ENCODE results near the gene ARID1B. TPM values are rescaled to one million over a fixed set of nuclear protein-coding genes. Genes with fewer than 3 reads are reported as not detected.

The ARID1B gene
- total RNA-seq, 1 experiment from 2014 or later, result 35.6 TPM

- BruUV-seq (replicated peaks), result no TSS peak
- Histone ChIP-seq H3K4me1 (ENCODE audit: control insufficient read depth in 1 of 2, insufficient read depth in 2 of 2, low read length in 2 of 2) (no peaks in the 10 kb centered on the region), H3K27me3 (ENCODE audit: insufficient read depth, low read length) (0 out of 2 replicates have a peak, but pooled peaks cover 3% of the 10 kb centered on the region), H3K9ac (ENCODE audit: low read length) (no peak overlapping the region), H3K4me3 (replicated peaks in 1 of 2; ENCODE audit: low read depth in 1 of 2, low read length in 2 of 2) (no peak overlapping the region), H2AFZ (ENCODE audit: low read depth, low read length, poor library complexity, severe bottlenecking) (no peak overlapping the region), H3K4me2 (ENCODE audit: low read length) (no peak overlapping the region), H3K9me2 (ENCODE audit: insufficient read depth) (no peaks in the 10 kb centered on the region), H3K36me3 (ENCODE audit: control insufficient read depth in 1 of 2, insufficient read depth in 2 of 2, low read length in 2 of 2) (no peaks in the 10 kb centered on the region), H3K9me3 (ENCODE audit: control insufficient read depth in 1 of 2, insufficient read depth in 1 of 2, low read depth in 1 of 2, low read length in 2 of 2) (no peaks in the 10 kb centered on the region), H3K79me2 (ENCODE audit: insufficient read depth, low read length) (no peaks in the 10 kb centered on the region), H3K27ac (ENCODE audit: low read depth, low read length) (no peak overlapping the region), H4K20me1 (ENCODE audit: insufficient read depth) (no peaks in the 10 kb centered on the region)
- TF ChIP-seq SP1 (IDR thresholded peaks at IDR 0.05; ENCODE audit: low read depth) (no peak), ELF1 (IDR thresholded peaks at IDR 0.05; ENCODE audit: borderline replicate concordance, low read depth) (no peak), FOSL1 (IDR thresholded peaks at IDR 0.05; ENCODE audit: low read depth) (no peak), CEBPB (IDR thresholded peaks at IDR 0.05; ENCODE audit: low read depth) (no peak), CBX3 (IDR thresholded peaks at IDR 0.05; ENCODE audit: low read depth) (no peak), ZNF274 (IDR thresholded peaks at IDR 0.05; ENCODE audit: low read depth, low read length) (no peak), TCF7L2 (IDR thresholded peaks at IDR 0.05; ENCODE audit: borderline replicate concordance, extremely low read depth, insufficient read depth, insufficient read length) (no peak), RAD21 (IDR thresholded peaks at IDR 0.05; ENCODE audit: low read depth) (no peak)
- TF ChIP-seq, protein P1, sequence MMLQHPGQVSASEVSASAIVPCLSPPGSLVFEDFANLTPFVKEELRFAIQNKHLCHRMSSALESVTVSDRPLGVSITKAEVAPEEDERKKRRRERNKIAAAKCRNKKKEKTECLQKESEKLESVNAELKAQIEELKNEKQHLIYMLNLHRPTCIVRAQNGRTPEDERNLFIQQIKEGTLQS (IDR thresholded peaks at IDR 0.05), result no peak
- intact Hi-C loops (cut with micrococcal nuclease), result no loop called here
- DNase-seq (ENCODE audit: low read depth, low spot score), result no peak
- ATAC-seq, result no peak
- POLR2A ChIA-PET, result no interaction called here
- RAD21 ChIA-PET (ENCODE audit: low non-redundant PET in 1 of 2, low total read pairs in 2 of 2, uncharacterized antibody in 2 of 2, unreplicated experiment in 2 of 2), result no interaction called here
- CTCF ChIA-PET, result no interaction called here
Observed at GRCh38 chr6:157248264-157248663, 471.1 kb downstream of the ARID1B start.

DNA sequence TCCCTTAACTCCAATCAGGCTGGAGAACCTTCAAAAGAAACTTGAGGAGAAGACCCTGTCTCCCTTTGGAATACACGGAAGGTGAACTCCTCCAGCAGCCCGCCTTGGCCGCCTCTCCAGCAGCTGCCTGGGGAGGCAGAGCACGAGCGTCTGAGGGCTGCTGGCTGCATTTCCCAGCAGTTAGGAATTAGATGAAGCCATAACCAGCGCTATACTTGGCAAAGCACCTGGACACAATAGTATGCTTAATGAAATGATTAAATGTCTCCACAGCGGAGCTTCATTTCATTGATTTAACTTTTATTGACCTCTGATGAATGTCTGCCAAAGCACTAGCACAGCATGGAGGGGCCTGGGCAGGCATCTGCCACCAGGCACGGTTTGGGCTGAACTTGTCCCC, 472.6 kb downstream of the ARID1B start:
- no peak overlapping the region for H3K4me2 ChIP-seq (ENCODE audit: low read length)
- ATAC-seq (no peak), DNase-seq (ENCODE audit: low read depth, low spot score) (no peak)
- ChIA-PET POLR2A (no interaction called here), RAD21 (ENCODE audit: low non-redundant PET in 1 of 2, low total read pairs in 2 of 2, uncharacterized antibody in 2 of 2, unreplicated experiment in 2 of 2) (no interaction called here), CTCF (no interaction called here)
- H2AFZ ChIP-seq (ENCODE audit: low read depth, low read length, poor library complexity, severe bottlenecking), result no peak overlapping the region
- no peaks in the 10 kb centered on the region for H4K20me1 ChIP-seq (ENCODE audit: insufficient read depth)
- no TSS peak for BruUV-seq (replicated peaks)
- no peak overlapping the region for H3K4me3 ChIP-seq (replicated peaks in 1 of 2; ENCODE audit: low read depth in 1 of 2, low read length in 2 of 2)
- H3K9me2 ChIP-seq (ENCODE audit: insufficient read depth), result no peaks in the 10 kb centered on the region
- intact Hi-C loops (cut with micrococcal nuclease), result no loop called here
- H3K79me2 ChIP-seq (ENCODE audit: insufficient read depth, low read length), result no peaks in the 10 kb centered on the region
- H3K9me3 ChIP-seq (ENCODE audit: control insufficient read depth in 1 of 2, insufficient read depth in 1 of 2, low read depth in 1 of 2, low read length in 2 of 2), result no peaks in the 10 kb centered on the region
- H3K27me3 ChIP-seq (ENCODE audit: insufficient read depth, low read length), result peaks cover 9% of the 10 kb centered on the region; the same call in 1 of the 2 replicates
- H3K27ac ChIP-seq (ENCODE audit: low read depth, low read length), result no peak overlapping the region
- no peaks in the 10 kb centered on the region for H3K4me1 ChIP-seq (ENCODE audit: control insufficient read depth in 1 of 2, insufficient read depth in 2 of 2, low read length in 2 of 2)
- H3K36me3 ChIP-seq (ENCODE audit: control insufficient read depth in 1 of 2, insufficient read depth in 2 of 2, low read length in 2 of 2), result no peaks in the 10 kb centered on the region
- H3K9ac ChIP-seq (ENCODE audit: low read length), result no peak overlapping the region
- TF ChIP-seq RAD21 (IDR thresholded peaks at IDR 0.05; ENCODE audit: low read depth), result no peak
- TF ChIP-seq ZFX (IDR thresholded peaks at IDR 0.05), result no peak
- TF ChIP-seq ZBTB33 (IDR thresholded peaks at IDR 0.05; ENCODE audit: extremely low read depth, insufficient replicate concordance, low read length), result no peak
- TF ChIP-seq FOSL1 (IDR thresholded peaks at IDR 0.05; ENCODE audit: low read depth), result no peak
- TF ChIP-seq EGR1 (IDR thresholded peaks at IDR 0.05; ENCODE audit: low read depth), result no peak
- no peak for TF ChIP-seq REST (IDR thresholded peaks at IDR 0.05; ENCODE audit: low read depth)
- TF ChIP-seq JUND (IDR thresholded peaks at IDR 0.05), result no peak
- TF ChIP-seq POLR2A (IDR thresholded peaks at IDR 0.05; ENCODE audit: borderline replicate concordance, extremely low read depth, insufficient read depth, insufficient read length), result no peak
- TF ChIP-seq CEBPB (IDR thresholded peaks at IDR 0.05; ENCODE audit: low read depth), result no peak
- TF ChIP-seq SRF (IDR thresholded peaks at IDR 0.05; ENCODE audit: low read depth), result no peak
- no peak for TF ChIP-seq EZH2 (IDR thresholded peaks at IDR 0.05)
- no peak for TF ChIP-seq SIN3A (IDR thresholded peaks at IDR 0.05; ENCODE audit: low read depth)
